CD4-positive, alpha-beta T cell treated with Interleukin-15 for 1 hour (primary cell): Measurements from ENCODE around the gene ANGPTL2.

Experiments
- DNase-seq: peaks from one replicate; pipeline ENCODE4 v3.0.0-alpha.2; 2020

The ANGPTL2 gene

GRCh38 chr9:127074561-127075548 lies 47.6 kb downstream of the ANGPTL2 start:
- DNase-seq, result no peak

GRCh38 chr9:127067603-127068220 lies 54.7 kb downstream of the ANGPTL2 start:
- no peak for DNase-seq

- DNase-seq, result no peak
These were observed 55.6 kb downstream of the ANGPTL2 start for GRCh38 chr9:127066851-127067136.

- DNase-seq, result no peak
These were observed 56.2 kb downstream of the ANGPTL2 start for GRCh38 chr9:127066060-127066850.

- no peak for DNase-seq
These were observed 56.8 kb downstream of the ANGPTL2 start for GRCh38 chr9:127065592-127065991.

GRCh38 chr9:127064335-127064734 lies 58.1 kb downstream of the ANGPTL2 start:
- DNase-seq, result no peak

GRCh38 chr9:127061411-127061810 lies 61.0 kb downstream of the ANGPTL2 start:
- DNase-seq, result no peak

- DNase-seq, result no peak
These were observed 62.6 kb downstream of the ANGPTL2 start for GRCh38 chr9:127059765-127060361.

GRCh38 chr9:127059030-127059429 lies 63.4 kb downstream of the ANGPTL2 start:
- DNase-seq, result no peak

GRCh38 chr9:127058645-127059021 lies 63.8 kb downstream of the ANGPTL2 start:
- no peak for DNase-seq

GRCh38 chr9:127058011-127058644 lies 64.3 kb downstream of the ANGPTL2 start:
- no peak for DNase-seq

GRCh38 chr9:127056446-127056845 lies 66.0 kb downstream of the ANGPTL2 start:
- DNase-seq, result no peak

- no peak for DNase-seq
These were observed 66.6 kb downstream of the ANGPTL2 start for GRCh38 chr9:127055745-127056402.

GRCh38 chr9:127053960-127054359 lies 68.5 kb downstream of the ANGPTL2 start:
- DNase-seq, result no peak

- DNase-seq, result no peak
These were observed 69.2 kb downstream of the ANGPTL2 start for GRCh38 chr9:127053057-127053821.

- DNase-seq, result no peak
These were observed 70.4 kb downstream of the ANGPTL2 start for GRCh38 chr9:127051881-127052595.

GRCh38 chr9:127050591-127051001 lies 71.8 kb downstream of the ANGPTL2 start:
- DNase-seq, result no peak

GRCh38 chr9:127050152-127050551 lies 72.3 kb downstream of the ANGPTL2 start:
- no peak for DNase-seq

GRCh38 chr9:127049581-127049980 lies 72.9 kb downstream of the ANGPTL2 start:
- DNase-seq, result no peak

- DNase-seq, result peak; percentile 41
These were observed 73.4 kb downstream of the ANGPTL2 start for GRCh38 chr9:127049044-127049443.

GRCh38 chr9:127047971-127048370 lies 74.5 kb downstream of the ANGPTL2 start:
- no peak for DNase-seq
